NCI-H146 (cell line): Measurements from ENCODE around the gene SEMA6C.
"Not testable (repeated sequence)": the region's sequence is repeated elsewhere in the genome, so short reads cannot be mapped to it uniquely, and the experiment has no call there.

Source experiments
- DNase-seq: peaks from one replicate; lab custom pipeline; 2025; lab: John Stamatoyannopoulos, UW

The SEMA6C gene

DNA sequence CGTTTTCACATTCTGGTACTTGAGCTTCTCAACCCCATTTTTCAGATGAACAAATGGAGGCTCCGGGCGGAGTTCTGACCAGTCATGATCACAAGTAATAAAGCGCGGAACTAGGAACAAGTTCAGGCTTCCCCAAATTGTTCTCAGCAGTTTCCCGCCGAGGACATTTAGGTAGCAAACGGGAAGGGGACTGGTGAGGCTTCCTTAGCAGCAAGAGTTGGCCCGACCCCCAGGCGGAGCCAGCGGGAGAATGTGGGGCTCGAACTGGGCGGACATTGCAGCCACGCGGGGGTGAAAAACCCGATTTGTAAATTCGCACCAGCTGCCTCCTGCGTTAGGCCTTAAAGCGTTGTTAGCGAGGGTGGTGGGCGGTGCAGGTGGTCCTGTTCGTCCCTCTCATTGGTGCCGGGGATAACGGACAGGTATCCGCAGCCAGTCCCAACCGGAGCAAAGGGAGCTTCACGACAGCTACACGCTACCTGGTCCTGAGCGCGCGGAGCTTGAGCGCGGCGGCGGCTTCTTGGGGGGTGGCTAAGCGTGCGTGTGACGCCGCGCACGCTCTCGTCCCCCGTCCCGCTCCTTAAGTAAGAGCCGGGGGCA is 15.3 kb downstream of the SEMA6C start:
- DNase-seq: peak; percentile 74

DNA sequence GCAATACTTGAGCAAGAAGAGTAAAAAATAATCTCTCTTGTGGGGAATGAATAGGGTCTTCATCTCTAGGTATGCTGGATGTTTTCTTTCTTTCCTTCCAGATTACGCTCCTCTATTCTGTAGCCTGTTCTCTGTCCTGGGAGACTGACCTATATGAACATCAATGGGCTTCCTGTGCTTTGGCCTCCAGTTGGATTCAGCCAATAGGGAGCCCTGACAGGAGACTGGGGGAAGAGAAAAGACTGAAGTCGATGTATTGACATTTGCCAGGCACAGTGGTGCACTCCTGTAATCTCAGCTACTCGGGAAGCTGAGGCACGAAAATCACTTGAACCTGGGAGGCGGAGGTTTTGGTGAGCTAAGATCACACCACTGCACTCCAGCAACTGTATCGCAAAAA is 17.6 kb downstream of the SEMA6C start:
- no peak for DNase-seq

DNA sequence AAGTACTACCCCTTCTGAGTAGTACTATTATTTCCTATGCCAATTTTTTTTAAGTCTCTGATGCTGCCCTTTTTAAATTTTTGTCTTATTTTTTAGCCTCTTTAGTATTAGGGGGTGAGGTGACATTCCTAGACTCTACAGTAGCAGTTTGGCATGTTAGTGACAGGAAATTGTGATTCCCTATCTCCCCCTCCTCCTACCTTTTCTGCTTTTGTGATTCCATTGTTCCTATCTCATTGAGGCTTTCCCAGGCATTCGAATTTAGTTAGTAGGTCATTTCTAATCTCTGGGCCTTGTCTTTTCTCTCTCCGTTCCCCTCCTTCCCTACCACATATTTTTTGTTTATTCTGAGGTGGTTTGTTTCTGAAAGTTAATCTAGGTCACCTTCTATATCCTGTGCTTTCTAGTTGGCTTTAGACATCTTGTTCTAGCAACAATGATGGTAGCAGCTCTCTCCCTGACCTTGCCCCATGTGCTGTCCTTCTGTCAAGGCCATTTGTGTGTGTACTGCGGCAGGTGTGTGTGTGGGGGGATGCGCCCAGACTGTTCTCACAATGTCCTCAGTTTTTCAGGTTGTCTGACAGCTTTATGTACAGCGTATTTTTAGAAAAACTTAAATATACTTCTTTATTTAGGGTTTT is 21.5 kb downstream of the SEMA6C start:
- DNase-seq: no peak

DNA sequence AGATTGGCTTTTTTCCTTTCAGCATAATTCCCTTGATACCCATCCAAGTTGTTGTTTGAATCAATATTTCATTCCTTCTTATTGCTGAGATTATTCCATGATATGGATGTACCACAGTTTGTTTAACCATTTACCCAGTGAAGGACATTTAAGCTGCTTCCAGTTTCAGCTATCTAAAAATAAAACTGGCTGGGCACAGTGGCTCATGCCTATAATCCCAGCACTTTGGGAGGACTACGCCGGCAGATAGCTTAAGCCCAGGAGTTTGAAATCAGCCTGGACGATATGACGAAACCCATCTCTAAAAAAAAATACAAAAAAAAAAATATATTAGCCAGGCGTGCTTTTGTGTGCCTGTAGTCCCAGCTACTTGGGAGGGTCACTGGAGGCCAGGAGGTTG is 32.6 kb downstream of the SEMA6C start:
- no peak for DNase-seq

DNA sequence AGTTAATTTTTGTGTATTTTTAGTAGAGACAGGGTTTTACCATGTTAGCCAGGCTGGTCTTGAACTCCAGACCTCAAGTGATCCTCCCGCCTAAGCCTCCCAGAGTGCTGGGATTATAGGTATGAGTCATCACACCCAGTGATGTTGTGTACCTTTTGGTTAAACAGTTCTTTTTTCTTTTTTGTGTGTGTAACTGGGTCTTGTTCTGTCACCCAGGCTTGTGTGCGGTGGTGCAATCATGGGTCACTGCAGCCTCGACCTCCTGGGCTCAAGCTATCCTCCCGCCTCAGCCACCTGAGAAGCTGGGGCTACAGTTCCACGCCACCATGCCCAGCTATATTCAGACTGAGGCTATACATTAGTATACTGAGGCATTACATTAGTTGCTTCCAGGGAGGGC is 38.1 kb downstream of the SEMA6C start:
- DNase-seq: no peak

DNA sequence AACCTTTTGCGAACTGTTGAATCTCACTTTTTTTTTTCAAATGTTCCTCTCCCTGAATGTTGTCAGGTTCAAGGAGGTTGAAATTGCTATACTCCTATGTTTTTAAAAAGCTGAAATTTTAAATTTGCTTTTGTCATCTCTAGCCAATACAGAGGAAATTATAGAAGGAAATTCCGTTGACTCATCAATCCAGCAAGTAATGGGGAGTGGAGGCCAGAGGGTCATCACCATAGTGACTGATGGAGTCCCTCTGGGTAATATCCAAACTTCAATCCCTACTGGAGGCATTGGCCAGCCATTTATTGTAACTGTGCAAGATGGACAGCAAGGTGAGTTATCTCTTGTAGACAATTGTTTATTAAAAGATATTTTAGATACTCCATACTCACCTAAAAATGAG is 39.5 kb downstream of the SEMA6C start:
- DNase-seq: peak; percentile 1

DNA sequence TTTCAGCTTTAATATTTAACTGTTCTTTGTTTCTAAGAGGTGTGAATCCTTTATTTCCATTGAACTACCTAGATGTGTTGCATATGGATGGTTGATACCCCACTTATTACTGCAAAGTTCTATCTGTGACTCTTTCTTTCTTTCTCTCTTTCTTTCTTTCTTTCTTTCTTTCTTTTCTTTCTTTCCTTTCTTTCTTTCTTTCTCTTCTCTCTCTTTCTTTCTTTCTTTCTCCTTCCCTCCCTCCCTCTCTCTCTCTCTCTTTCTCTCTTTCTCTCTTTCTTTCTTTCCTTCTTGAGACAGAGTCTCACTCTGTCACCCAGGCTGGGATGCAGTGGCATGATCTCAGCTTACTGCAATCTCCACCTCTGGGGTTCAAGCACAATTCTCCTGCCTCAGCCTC is 41.8 kb downstream of the SEMA6C start:
- DNase-seq: no peak

DNA sequence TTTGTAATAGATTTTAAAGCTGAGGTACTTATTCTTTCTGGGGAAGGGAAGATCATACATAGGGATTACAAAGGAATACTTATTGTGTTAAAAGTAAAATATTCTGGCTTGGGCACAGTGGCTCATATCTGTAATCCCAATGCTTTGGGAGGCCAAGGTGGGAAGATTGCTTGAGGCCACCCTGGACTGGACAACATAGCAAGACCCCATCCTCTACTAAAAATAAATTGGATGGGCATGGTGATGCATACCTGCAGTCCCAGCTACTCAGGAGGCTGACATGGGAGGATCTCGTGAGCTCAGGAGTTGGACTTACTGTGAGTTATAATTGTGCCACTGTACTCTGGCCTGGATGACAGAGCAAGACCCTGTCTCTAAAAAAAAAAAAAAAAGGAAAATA is 48.3 kb downstream of the SEMA6C start:
- no peak for DNase-seq

DNA sequence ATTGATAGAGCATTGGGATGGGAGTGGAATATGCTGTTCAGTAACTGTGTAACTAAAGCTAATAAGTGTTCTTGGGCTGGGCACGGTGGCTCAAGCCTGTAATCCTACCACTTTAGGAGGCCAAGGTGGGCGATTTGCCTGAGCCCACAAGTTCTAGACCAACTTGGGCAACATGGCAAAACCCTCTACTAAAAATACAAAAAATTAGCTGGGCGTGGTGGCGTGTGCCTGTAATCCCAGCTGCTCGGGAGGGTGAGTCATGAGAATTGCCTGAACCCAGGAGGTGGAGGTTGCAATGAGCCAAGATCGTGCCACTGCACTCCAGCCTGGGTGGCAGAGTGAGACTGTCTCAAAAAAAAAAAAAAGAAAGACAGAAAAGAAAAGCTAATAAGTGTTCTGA is 49.0 kb downstream of the SEMA6C start:
- DNase-seq: not testable (repeated sequence)

DNA sequence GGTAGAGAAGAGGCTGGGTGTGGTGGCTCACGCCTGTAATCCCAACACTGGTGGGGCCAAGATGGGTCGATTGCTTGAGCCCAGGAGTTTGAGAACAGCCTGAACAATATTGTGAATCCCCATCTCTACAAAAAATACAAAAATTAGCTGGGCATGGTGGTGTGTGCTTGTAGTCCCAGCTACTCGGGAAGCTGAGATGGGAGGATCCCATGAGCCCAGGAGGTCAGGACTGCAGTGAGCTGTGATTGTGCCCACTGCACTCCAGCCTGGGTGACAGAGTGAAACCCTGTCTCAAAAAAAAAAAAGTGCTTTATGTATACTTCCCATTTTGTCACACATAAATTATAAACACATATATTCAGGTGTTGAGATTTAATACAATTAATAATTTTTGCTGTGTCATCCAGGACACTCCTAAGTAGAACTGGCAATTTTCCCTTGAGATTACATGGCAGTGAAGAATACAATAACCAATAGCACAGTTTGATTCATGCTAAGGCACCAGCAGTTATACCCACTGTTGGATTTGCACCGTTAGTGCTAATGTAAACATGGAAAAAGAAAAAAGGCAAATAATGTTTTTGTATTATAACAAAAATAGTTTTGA is 60.4 kb downstream of the SEMA6C start:
- peak; percentile 37 for DNase-seq
